NK-92 treated with Interleukin-12 subunit alpha and Interleukin-12 subunit beta, amount 100 ng/mL, for 24 hours (cell line): Measurements from ENCODE around the gene CACNA1C.

ENCODE experiments used
- DNase-seq: peaks from one replicate; lab custom pipeline; 2025; lab: John Stamatoyannopoulos, UW

Gene CACNA1C

DNA sequence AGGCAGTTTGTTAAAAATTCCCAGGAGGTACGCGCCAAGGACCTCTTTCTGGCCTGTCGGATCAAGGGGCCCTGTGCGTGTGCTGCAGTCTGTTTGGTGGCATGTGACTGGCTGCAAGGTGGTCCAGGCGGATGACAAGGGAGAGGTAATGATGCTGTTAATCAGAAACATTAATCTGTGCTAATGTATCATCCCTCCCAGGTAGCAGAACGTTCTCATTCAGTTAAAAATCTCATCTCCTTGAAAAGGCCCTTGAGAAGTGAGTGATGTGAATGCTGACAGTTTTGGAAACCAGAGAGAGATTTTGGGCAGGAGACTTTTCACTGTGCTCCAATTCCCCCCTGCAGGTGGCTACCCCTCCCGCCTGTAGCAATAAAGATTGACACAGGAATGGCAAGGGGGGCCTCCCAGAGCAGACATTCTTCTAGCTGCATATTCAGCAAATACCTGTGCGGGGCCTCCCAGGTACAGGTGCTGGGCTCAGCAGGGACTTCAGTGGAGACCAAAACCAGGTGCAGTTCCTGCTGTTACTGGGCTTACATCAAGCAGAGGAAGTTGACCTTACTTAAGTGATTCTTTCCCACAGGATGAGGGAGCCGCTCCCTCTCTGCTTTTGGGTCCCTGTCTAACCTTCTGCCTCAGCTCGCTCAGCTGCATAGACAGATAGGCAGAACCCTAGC is 364.8 kb downstream of the CACNA1C start:
- no peak for DNase-seq

DNA sequence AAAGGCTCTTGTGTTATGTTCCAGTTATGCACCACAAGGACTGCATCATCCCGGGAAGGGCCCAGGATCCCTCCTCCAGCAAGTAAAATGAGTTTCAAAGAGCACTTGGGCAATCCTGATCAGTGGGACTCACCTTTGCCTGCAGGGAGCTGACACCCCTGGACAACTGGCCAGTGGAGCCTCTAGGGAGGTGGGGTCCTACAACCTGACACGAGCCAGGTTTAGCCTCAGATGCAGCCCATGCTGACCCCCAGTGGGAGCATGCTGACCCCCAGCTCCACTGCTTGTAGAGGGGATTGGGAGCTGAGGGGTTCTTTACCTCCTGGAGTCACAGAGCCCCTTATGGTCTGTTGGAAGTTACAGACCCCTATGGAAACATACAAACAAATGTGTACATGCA is 365.8 kb downstream of the CACNA1C start:
- DNase-seq = no peak

DNA sequence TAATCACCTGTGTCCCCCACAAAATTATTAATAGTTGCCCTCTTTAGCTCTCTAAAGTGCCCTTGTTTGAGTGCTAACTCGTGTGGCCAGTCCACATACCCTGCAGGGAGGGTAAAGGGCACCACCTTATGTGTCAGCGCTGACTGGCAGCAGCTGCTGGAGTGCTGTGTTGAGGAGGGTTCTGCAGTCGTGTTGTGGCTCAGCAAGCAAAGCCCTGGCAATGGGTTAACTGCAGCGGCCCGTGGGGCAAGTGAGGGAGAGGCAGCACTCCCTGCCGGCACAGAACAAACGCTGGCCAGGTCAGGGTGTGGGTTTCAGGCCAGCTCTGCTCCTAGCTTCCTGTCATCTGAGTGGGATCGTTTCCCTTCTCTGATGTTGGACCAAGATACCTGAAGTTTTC is 369.8 kb downstream of the CACNA1C start:
- no peak for DNase-seq

DNA sequence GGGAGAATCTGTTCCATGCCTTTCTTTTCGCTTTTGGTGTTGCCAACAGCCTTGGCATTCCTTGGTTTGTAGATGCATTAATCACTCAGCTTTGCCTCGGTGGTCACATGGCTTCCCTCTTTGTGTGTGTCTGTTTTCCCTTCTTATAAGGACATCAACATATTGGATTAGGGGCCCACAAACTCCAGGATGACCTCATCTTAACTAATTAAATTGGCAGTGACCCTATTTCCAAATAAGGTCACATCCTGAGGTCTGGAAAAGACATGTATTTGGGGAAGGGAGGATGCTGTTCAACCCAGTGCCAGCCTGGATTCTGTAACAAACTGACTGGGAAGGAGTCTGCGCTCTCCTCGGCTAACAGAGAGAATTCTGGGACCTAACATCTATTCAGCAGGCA is 376.2 kb downstream of the CACNA1C start:
- no peak for DNase-seq

DNA sequence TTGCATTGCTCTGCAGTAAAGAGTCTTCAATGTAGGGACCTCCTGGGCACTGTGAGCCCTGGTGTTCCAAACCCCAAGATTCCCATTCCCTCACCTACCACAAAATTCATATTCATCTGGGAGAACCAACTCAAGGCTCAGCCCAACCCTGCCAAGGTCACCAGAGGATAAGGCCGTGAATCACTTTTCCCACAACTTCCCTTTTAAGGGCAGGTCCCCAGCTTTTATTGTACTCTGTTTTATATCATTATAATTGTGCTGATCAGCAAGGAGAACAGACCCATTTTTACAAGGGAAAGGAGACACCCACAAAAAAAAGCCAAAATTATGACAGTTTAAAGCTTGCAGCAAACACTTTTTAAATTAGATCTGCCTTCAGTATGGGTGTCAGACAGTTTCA is 379.0 kb downstream of the CACNA1C start:
- no peak for DNase-seq

DNA sequence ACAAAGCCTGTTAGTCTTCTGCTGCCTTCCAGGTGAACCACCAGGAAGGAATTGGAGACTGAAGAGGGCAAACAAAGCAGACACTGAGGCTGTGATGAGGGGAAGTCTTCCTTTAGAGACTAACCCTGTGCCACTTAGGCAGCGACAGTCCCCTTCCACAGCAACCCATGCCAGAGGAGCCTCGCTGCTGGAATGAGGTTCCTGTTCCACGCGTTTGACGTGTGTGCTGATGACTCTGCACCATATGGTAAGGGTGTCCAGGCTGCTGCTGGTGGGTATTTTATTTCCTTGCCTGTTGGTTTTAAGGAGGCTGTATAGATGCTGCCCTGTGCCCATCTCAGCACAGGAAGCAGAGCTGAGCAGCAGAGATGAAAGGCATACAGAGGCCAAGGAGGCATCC is 380.1 kb downstream of the CACNA1C start:
- no peak for DNase-seq

DNA sequence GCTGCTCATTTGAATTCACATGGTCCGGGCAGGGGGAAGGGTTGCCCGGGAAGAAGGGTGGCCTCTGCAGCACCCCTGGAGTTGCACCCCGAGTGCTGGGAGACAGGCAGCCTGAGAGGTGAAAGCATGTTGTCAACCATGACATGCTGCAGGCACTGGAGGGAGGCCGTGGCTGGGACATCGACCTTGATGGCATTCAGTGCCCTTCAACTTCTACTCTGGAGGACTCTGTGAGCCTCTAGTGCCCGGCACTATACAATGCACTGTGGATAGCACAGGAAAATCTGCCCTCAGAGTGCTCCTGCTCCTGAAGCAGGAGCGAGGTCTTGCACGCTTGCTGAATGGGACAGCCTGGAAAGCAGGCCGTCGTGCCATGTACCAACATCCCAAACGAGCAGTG is 382.7 kb downstream of the CACNA1C start:
- no peak for DNase-seq

DNA sequence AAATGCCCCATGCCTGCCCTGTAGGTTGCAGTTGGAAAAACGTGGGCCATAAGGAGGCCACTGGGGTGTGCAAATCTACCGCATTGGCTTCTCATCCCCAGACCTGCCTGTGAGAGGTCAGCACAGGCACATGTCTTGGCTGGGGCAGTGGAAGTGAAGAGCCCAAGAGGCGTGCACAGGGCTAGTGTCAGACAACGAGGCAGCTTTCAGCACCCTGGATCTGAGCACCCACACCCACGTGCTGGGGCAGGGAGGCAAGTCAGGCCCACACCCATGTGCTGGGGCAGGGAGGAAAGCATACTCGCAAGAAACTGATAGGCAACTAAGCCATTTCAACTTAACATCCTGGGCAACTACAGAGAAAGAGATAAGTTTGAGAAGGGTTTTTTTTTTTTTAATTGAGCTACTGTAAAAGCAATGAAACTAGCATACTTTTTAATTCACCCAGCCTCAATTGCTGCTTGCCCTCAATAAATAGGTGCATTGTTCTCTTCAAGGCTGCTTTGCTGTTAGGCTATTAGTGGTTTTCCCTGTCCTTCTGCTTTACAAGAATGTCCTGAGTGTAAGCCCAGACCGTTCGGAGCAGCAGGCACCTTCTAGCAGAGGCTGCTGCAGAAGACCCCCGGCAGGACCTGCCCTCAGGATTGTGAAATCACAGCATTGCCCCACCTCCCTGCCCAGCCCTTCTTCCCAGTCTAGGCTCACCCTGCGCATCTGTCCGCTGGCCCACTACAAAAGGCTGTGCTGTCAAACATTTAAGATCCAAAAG is 386.7 kb downstream of the CACNA1C start:
- no peak for DNase-seq

DNA sequence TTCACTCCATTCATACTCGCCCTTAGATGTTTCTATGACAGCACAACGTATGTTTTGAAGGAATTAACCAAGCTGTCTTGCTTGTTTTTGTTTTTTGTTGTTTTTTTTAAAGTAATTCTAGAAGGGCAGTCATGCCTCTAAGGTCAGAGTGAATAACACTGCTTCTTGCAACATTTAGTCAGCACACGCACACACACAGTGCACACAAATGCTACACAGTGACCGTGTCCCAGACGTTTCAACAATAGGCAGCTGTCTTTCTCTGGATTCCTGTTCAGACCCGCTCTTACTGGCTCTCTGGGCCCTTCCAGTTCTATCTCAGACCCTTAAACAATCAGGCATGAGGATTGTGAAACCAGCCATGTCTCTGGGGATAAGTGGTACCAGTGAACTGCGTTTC is 391.0 kb downstream of the CACNA1C start:
- no peak for DNase-seq

DNA sequence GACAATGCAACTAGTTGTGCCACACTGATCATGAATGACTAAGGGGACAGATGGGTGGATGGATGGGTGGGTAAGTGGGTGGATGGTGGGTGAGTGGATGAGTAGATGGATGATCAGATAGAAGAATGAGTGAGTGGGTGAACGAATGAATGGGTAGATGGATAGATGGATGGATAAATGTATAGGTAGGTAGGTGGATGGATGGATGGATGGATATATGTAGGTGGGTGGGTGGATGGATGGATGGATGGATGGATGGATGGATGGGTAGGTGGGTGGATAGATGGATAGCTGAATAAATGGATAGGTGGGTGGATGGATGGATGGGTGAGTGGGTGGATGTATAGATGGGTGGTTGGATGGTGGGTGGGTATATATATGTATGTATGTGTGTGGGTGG is 393.2 kb downstream of the CACNA1C start:
- DNase-seq = no peak

DNA sequence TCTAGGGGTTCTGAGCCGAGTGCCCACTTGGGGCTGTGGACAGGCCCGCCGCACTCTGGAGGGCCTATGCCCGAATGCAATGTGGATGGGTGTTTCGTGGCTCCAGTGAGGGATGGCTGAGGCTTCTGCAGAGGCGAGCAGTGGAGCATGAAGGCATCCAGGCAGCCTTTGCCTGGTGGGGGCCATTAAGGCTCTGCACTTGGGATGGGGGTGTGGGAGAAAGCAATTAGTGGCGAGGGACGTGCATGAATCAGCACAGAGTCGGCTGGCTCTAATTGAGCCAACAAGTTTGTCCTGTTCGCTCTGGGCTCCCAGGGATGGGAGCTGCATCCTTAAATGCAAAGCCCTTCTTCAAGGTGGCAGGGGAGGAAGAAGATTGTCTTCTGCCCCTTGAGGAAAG is 395.1 kb downstream of the CACNA1C start:
- no peak for DNase-seq

DNA sequence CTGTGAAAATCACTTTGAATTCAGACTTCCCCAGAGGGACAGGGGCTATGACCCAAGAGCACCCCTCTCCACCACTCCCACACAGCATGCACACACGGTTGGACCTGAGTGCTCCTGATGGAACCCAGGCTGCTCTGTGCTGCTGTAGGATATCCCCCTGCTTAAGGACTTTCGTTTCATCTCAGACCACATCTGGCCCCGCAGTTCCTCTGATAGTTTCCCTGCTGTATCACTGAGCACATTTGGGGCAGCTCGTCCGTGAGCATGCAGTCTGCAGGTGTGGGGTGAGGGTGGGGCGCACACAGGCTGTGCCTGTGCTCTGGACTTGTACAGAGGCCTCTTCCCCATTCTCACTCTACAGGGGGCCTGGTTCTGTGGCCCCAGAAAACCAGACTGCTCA is 396.8 kb downstream of the CACNA1C start:
- no peak for DNase-seq

DNA sequence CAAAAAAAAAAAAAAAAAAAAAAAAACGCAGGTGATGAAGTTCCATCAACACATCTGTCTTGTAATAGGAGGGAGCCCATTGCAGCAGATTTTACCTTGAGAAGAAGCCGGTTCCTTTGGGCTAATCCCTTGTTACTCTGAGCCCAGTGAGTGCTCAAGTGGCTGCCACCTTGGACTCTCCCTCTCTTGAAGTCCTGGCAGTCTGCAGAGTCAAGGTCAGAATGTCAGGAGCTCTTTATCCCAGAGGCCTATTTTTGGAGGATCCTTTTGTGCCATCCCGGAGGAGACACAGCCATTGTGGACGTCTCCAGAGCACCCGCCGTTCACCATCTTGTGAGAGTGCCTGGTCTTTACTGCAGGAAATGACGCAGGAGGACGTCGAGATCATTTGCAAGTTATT is 397.8 kb downstream of the CACNA1C start:
- no peak for DNase-seq

DNA sequence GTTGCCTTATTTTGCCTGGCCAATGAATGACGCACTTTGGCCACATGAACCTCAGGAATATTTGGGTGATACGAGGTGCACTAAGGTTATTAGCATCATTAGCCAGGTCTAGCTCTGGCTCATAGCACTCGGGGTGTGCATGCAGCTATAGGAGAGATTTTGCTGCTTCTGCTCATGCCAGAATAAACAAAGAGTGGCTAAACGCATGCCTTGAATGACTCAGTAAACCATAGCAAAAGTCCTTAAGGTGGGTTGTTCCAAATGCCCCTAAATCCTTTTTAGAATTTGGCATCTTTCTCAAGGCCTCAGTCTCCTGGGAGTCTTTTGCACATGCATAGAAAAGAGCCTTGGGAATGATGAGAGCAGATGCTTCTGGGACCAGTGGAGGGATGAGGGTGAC is 398.2 kb downstream of the CACNA1C start:
- DNase-seq = no peak

DNA sequence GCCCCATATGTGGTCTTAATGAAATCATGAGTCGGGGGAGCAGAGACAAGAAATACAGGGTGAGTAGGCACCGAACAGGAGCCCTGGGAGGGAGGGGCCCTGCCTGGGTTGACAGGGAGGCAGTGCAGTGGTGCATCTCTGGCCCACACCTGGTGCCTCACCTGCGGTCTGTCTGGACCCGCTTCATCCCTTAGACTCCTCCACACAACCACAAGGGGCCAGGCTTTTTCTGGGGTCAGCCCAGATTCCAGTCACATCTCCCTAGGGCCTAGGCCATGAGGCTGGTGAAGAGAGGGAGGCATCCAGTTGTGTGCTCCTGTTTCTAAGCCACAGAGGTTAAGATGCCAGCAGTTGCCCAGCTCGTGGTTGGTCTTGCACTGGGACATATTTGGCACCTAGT is 398.7 kb downstream of the CACNA1C start:
- DNase-seq = no peak

DNA sequence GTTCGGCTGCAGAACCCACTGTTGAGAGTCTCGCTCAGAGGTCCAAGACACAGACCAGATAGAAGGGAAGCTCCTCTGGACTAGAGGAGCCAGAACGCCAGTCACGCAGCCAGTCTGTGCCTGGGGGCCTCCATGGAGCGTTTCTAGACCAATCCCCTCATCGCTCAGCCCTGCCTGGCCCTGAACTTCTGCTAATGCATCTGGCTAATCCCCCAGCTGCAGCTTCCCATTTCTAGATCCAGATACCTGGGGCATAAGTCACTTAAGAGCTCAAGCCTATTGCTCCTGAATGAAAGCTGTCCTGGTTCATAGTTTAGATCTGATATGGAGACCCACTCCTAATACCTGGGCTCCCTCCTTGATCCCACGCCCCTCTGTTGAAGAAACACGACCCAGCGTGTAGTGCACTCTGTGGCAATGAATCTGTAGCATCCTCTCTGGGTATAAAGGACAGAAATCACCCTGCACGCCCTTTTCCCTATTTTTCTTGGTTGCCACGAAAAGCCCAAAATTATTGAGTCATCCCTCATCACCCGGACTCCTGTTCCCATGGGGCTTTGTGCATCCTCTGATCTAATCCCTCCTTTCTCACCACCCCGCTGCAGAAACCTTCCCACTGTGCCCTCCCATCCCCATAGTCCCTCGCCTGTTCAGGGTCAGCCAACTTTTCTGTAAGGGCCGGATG is 400.4 kb downstream of the CACNA1C start:
- no peak for DNase-seq

DNA sequence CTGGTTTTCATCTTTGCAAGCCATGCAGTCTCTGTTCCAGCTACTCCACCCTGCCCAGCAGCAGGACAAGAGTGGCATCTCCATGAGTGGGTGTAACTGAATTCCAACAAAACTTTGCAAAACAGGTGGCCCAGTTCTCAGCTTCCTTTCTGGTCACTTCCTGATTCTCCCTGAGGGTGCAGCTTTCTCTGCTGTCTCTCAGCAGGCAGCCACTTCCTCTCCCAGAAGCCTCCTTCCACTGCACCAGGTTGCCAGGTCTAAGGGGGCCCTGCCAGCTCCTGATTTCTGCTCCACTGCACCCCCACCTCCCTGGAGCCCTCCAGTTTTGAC is 400.9 kb downstream of the CACNA1C start:
- no peak for DNase-seq

DNA sequence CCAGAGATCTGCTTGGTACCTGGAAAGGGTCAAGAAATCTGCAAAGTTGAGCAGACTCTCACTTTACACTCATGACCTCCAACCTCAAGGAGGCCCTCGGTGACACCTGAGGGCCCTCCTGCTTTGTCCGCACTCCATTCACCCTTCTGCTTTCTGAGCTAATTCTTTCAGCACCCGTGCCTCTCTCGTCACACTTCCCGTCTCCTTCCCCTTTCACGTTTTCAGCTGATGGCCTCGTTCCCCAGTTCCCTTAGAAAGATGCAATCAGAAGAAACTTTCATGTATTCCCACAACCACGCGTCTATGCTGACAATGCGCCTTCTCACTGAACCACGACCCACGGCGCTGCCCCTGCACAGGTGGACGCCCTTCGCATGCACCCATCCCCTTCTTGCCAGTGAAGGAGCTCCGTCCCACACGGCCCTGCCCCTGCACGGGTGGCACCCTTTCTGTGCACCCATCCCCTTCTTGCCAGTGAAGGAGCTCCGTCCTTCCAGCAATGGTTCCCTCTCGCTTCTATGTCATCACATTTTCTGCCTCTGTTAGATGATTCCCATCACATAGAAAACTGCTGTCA is 401.9 kb downstream of the CACNA1C start:
- no peak for DNase-seq

DNA sequence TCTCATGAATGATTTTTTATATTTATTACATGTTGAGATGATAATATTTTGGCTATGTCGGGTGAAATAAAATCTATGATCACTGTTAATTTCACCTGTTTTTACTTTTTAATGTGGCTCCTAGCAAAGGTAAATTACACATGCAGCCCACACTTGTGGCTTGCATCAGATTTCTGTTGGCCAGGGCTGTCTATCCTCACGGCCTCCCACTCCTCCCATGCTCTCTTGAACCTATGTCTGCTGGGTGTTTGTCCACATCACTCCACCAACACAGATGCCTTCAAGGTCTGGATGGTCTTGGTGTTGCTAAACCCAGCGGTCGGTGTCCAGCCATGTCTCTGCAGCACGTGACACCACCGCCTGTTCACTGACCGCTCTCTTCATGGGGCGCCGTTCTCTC is 402.6 kb downstream of the CACNA1C start:
- DNase-seq = no peak

DNA sequence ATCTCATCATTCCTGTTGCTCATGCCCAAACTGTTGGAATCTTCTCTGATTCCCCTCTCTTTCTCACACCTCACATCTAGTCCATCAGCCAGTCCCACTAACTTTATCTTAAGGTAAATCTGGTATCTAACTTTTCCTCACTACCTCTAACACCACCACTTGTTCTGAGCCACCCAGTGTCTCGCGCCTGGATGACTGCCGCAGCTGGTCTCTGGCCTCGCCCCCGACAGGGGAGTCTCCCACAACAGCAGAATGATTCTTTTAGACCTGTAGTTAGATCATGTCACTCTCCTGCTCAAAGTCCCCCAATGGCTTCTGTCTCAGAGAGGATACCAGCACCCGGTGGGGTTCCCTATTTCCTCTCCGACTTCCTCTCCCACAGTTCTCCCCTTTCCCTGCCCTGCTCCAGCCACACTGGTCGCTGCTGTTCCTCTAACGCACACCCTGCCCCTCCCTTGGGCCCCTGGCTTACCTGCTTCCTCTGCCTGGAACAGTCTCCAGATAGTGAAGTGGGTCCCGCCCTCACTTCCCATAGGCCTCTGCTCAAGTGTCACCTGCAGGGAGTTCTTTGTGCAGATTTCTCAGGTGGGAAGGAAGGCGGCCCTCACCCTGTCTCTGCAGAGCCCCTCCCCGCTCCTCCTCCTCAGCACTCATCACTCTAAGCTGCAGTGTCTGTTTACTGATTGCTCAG is 403.5 kb downstream of the CACNA1C start:
- no peak for DNase-seq

DNA sequence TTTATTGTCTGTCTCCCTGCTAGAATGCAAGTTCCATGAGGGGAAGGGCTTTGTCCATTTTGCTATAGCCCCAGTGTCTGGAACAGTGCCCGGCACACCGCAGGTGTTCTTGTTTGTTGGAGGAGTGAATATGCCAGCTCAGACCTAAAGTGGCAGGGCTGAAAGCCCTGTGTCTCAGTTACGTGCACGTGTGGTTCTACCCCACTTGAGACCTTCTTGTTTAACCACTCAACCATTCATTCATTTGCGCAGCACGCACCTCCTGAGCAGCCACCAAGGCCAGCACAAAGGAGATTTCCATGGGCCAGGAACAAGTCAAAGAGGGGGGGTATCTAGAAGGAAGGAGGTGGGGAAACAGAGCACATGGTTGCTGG is 404.0 kb downstream of the CACNA1C start:
- DNase-seq = no peak

DNA sequence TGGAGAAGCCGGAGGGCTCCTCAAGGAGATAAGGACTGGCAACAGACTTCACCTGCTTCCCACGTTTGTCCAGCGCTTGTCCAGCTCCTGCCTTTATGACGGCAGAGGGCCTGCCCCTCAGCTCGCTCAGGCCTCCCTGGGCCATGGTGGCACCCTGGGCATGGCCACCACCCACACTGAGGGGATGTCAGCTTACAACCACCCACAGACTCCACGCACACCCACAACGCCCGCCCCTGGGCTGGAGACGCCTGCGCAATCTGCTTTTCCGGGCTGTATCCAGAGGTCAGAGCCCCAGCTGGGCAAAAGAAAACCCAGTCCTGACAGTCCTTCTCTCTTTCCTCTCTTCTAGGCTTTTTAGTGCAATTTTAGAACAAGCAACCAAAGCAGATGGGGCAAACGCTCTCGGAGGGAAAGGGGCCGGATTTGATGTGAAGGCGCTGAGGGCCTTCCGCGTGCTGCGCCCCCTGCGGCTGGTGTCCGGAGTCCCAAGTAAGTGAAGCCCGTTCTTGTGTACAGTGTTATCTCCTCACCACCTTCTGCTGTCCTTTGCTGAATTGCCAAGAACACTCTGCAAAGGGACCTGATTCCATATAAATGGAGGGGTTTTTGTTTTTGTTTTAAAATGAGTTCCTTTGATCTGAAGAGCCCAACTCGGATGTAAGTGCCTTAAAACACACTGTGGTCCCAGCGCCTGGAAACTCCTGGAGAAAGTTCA is 404.6 kb downstream of the CACNA1C start:
- DNase-seq = no peak
